H1 (cell line): ENCODE results near the gene KRTAP29-1. TPM values are rescaled to one million over a fixed set of nuclear protein-coding genes. Genes with fewer than 3 reads are reported as not detected.

ENCODE experiments used
- TEAD4 ChIP-seq: IDR thresholded peaks from 2 replicates; pipeline ENCODE4 v1.6.1; 2012; ENCODE audit warnings: low read depth, low read length, inconsistent platforms, mixed read lengths
- polyA plus RNA-seq, 7 experiments: library from polyadenylated mRNA; depleted of rRNA in 3 of 7; stranded (reverse) in 5 of 7; unstranded in 2 of 7; fragments of >200 nt in 5 of 7; fragments of 200-250 nt in 2 of 7; gene quantifications; 1 replicate in 5 of 7; 2 replicates in 1 of 7; 4 replicates in 1 of 7; pipeline versions ENCODE4 v1.2.1 to v1.2.3, GENCODE V29; 2011 to 2013; ENCODE audit warnings: missing spikeins in 2 of 7, mixed read lengths in 2 of 7
- total RNA-seq: library from RNA; stranded (reverse); fragmentation: NEBNext Ultra II Directional; extraction: Animal tissue kit (Norgen Biotek cat#: 25700); gene quantifications from 2 replicates; pipeline ENCODE4 v1.2.1, GENCODE V29; 2021
- TF ChIP-seq, protein P1 (sequence below): IDR thresholded peaks from 2 replicates; pipeline ENCODE4 v1.6.1; 2012; ENCODE audit warnings: inconsistent platforms
- TF ChIP-seq, protein P2 (sequence below): IDR thresholded peaks from 2 replicates; pipeline ENCODE4 v1.6.1; 2012; ENCODE audit warnings: low read length, inconsistent platforms

Gene KRTAP29-1
- total and polyA plus RNA-seq, 2 of the 8 experiments (the other 6 are each of a cell fraction or from before 2014, with no cell fraction given) = not detected

DNA sequence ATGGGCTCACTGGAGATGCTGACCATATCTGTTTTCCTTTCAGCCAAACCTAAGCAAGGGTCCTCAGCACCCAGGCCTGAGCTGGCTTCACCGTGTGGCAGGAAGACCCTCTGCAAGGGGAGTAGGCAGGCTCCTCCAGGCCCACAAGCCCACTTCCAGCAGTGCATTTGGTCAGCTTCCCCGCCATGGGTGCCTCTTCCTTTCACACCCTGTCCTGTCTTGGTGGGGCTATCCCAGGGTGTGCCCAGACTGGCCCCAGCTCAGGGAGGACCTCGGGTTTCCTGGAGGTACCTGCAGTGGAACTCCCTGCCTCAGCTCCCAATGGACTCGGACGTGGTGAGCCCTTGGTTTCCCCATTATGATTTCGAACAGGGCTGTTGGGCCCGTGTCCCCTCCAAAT lies 25.6 kb upstream of the KRTAP29-1 start (continued):
- TF ChIP-seq, protein P1, sequence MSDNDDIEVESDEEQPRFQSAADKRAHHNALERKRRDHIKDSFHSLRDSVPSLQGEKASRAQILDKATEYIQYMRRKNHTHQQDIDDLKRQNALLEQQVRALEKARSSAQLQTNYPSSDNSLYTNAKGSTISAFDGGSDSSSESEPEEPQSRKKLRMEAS = no peak
- TF ChIP-seq TEAD4 = no peak
- TF ChIP-seq, protein P2, sequence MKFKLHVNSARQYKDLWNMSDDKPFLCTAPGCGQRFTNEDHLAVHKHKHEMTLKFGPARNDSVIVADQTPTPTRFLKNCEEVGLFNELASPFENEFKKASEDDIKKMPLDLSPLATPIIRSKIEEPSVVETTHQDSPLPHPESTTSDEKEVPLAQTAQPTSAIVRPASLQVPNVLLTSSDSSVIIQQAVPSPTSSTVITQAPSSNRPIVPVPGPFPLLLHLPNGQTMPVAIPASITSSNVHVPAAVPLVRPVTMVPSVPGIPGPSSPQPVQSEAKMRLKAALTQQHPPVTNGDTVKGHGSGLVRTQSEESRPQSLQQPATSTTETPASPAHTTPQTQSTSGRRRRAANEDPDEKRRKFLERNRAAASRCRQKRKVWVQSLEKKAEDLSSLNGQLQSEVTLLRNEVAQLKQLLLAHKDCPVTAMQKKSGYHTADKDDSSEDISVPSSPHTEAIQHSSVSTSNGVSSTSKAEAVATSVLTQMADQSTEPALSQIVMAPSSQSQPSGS = no peak
